C1 segment of cervical spinal cord (tissue), 14 donors: ENCODE data around the gene NFYC.

Experiments
- DNase-seq, 14 donors: peaks; one replicate each; lab custom pipeline; 2025; lab: John Stamatoyannopoulos, UW

The NFYC gene

DNA sequence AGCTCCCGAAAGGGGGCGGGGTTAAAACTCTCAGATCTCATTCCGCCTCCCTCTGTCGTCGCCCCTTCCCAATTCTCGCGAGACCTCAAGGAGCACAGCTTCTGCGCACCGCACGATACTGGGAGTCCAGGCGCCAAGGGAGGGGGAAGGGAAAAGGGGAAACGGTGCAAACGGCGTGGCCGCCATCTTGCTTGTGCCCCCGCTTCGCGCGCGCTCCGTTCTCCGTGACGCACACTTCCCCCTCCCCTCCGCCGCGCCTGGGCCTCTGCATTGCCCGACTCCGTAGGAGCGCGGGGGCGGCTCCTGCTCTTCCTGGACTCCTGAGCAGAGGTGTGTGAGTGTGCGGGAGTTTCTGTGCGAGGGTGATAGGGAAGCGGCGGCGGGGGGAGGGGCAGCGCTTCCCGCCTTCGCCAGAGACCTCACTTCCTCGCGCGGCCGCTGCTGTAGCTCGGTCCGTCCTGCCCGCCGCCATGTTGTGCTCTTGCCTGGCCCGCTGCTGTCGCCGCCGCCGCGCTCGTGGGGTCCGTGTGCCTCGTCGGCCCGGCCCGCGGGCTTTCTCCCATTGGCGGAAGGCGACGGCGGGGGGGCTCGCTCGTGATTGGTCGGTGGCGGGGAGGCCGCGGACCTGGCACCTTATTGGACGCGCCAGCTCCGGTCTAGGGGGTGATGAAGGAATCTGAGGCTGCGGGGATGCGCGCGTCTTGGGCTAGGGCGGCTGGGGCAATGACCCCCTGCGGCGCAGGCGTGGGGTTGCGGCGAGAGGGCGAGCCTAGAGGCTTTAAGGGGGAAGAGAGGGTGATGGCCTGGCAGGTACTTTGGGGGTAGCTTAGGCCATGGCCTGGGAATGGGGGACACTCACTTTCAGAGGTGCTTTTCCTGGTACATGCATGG lies at the start of gene NFYC:
NFYC (plus strand) TSS at position 167 of the 891 bp plus-strand sequence. CDS start 47,140 bp downstream, outside the sequence.
- DNase-seq = peak; percentile 52 to 92 (median 91)

DNA sequence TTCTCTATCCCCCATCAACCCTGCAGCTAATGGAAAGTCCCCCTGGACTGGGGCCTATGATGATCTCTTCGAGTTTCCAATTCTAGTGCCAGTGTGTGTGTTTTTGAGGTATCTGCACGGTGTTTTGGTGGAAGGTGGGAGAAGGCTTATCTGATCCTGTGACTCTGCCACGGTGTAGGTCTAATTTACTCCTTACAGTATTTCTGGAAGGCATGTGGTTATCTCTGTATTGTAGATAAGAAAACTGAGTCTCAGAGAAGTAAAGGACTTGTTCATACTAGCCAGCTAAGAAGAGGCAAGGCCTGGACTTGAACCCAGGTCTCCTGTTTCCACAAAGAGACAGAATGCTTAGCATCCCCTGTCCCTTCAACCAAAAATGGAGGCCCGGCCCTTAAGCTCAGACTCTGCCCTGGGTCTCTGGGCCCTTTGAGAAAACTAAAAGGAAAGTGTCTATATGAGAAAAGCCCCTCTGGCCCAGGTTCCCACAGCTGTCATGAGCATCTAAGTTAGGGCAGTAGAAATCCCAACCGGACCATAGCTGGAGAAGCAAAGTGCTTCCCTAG lies 46.3 kb upstream of the NFYC start:
- DNase-seq = no peak

DNA sequence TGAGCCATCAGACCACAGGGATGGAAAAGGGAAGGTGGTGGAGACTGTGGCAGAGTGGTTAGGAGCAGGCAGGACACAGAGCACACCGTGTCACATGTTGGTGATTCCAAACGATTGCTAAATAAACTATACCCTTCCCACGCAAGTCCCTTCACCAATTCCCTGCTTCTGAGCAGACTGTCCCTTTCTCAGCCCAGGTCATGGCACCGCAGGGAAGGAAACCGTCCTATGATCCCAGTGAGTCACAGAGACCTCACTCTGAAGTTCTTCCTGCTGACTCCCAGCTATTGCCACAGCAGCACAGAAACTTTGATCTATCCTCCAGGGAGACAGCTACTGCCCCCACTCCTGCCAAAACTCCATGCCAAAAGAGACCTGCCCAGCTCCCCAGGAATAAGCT lies 45.2 kb upstream of the NFYC start:
- no peak for DNase-seq

DNA sequence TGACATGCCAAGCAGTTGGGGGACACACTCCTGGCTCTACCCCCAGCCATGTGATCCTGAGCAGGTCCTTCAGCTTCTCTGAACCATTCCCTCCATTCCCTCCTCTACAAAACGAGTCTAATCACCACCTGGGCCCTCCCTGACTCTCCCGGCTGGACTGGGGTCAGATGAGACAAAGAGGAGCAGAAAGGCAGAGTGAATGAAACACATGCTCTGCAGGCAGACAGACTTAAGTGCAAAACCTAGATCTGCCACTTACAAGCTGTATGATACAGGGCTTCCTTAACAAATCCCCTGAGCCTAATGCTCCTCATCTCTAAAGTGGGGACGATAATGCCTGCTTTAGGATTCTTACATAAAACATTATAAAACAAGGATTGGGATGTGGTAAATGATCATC lies 43.3 kb upstream of the NFYC start:
- no peak for DNase-seq

DNA sequence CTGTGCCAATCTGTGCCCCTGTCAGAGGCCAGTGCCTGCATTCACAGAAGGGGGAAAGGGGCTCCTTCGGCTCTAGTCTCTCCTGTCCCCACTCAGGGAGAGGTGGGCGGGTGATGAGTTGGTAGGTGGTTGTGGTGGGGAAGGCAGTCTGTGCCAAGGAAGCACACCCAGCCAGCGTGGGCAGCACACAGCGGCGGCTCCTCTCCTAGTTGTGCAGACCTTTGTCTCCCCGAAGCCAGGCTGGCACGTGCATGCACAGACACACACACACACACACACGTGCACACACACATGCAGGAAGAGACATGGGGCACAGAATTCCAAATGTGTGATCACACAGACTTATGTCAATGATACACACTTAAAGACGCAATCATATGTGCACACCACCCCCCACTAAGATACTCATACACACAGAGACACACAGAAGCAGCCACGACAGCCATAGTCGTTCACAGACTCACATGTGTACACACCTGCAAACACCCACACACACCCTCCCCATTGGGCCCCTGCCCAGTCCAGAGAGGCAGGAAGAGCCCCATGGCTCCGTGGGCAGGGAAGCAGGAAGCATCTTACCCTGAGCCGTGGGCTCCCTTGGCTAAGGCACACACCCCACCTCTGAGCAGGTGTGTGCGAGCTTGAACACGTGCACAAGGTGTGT lies 42.4 kb upstream of the NFYC start:
- no peak for DNase-seq

DNA sequence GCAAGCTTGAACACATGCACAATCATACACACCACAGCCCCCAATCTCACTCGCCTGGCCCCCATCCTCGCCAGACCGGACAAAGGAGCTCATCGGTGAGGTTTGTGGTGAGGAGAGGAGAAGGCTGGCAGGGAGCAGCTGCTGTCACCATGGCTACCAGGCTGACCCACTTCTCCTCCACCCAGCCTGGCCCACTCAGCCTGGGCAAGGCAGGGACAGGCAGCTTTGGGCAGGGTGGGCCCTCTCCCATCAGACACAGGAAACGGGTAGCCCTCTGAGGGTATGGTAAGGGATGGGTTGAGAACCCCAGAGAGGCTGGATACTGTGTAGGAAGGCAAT lies 41.9 kb upstream of the NFYC start:
- DNase-seq = peak in 1 of 14 donors; percentile 71

DNA sequence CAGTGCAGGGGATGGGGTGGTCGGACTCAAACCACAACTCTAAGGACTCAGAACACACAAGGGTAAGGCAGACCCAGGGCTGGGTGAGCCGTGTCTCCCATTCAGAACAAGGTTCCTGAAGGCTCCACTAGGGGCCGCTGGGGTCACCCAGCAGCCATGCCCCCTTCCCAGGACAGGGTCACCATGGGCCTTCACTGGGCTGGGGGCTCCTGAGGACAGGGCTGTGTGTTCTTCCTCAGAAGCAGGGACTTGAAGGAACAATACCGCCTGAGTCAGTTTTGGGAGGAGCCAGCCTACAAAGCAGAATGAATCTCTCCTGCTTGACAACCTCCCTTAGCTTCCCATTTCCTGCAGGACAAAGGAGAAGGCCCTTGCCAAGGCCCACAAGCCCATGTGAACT lies 41.4 kb upstream of the NFYC start:
- no peak for DNase-seq

DNA sequence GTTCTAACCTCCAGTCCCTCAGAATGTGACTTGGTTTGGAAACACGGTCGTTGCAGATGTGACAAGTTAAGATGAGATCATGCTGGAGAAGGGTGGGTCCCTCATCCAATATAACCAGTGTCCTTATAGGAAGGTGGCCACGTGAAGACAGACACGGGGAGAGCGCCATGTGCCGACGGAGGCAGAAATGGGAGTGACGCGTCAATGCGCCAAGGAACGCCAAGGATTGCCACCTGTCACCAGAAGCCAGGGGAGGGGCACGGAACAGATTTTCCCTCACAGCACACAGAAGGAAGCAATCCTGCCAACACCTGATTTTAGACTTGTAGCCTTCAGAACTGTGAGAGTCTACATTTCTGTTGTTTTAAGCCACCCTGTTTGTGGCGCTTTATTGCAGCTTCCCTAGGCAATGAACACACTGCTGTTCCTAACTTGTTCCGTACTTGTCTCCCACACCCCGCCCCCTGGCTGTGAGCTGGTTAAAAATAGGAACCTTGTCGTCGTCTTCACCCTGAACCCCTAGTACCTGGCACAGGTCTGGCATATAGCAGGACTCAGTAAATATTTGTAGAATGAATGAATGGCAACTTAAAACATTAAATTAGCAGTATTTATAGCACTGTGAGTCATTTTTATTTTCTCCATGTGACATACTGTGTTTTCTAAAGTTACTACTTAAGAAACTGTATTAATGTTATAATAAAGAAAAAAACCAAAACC lies 40.2 kb upstream of the NFYC start:
- DNase-seq = peak in 1 of 14 donors; percentile 92

DNA sequence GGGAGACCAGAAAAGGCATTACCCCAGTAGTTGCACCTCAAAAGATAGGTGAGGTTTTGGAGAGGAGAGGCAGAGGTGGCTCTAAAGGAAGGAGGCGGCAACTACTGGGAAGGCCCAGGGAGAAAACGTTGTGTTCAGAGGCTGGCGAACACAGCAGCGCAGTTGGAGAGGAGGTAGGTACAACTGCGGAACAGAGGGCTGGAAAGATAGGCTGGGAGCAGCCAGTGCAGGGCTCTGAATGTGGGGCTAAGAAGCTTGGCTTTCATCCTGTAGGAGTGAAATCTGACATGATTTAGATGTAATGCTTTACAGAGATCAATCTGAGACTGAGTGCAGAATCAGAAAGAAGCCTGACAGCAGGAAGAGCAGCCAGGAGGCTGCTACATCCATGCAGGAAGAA lies 39.0 kb upstream of the NFYC start:
- peak in 1 of 14 donors; percentile 34 for DNase-seq

DNA sequence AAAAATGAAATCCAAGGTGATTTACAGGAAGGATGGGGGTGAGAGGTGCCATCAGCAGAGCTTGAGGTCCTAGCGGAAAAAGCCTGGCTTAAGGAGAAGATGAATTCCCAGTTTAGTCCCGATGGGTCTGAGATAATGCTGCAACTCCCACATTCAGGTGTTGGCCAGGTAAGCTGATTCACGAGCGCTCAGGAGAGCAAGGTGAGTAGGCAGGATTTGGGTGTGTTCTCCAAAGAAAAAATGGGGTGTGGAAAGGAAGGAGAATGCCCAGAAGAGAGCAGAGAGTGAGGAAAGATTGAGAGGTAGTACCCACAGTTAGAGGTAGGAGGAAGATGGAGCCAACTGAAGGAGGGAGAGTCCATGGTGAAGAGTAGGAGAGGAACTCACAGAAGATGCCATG lies 38.5 kb upstream of the NFYC start:
- DNase-seq = no peak

DNA sequence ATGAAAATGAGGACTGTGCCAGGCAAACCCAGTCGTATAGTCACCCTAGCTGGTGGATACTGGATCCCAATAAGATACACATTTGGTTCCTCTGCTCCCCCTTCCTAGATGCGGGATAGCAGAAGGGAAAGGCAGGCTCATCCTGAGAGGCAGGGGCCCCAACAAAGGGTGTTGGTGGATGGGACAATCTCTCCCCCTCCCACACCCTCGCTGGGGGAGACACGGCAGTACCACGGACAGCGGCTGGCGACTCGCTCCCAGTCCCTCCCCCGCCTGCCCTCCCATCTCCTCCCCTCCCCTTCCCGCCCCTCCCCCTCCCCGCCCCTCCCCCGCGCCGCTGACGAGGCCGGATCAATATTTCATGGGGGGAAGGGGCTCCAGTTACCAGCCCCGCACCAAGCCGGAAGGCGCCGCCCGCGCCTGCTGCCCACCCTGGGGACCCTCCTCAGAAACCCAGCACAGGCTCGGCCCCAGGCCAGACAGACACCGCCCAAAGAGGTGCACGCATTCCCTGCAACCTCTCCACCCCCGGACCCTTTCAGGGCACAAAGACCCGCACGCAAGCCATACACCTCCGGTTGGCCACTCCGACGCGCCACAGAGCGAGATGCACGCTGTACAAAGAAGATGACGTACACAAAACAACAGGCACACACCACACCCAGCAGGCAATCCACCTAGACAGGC lies 37.5 kb upstream of the NFYC start:
- peak in 1 of 14 donors; percentile 25 for DNase-seq

DNA sequence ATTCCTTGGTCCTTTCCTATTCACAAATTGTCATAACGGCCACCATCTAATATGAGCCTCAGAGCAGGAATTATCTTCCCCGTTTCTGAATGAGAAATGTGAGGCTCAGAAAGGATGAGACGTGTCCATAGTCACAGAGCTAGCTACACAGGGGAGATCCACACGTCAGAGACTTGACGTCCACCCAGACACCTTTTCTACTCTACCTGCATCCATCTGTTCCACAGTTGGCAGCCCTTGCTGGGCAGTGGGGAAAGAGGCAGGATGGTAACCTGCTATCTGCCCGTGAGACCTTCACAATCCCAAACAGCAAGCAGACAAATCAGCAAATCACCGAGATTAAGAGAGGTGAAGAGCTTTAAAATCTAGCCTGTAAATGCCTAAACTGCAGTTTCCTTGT lies 34.5 kb upstream of the NFYC start:
- DNase-seq = peak in 1 of 14 donors; percentile 73

DNA sequence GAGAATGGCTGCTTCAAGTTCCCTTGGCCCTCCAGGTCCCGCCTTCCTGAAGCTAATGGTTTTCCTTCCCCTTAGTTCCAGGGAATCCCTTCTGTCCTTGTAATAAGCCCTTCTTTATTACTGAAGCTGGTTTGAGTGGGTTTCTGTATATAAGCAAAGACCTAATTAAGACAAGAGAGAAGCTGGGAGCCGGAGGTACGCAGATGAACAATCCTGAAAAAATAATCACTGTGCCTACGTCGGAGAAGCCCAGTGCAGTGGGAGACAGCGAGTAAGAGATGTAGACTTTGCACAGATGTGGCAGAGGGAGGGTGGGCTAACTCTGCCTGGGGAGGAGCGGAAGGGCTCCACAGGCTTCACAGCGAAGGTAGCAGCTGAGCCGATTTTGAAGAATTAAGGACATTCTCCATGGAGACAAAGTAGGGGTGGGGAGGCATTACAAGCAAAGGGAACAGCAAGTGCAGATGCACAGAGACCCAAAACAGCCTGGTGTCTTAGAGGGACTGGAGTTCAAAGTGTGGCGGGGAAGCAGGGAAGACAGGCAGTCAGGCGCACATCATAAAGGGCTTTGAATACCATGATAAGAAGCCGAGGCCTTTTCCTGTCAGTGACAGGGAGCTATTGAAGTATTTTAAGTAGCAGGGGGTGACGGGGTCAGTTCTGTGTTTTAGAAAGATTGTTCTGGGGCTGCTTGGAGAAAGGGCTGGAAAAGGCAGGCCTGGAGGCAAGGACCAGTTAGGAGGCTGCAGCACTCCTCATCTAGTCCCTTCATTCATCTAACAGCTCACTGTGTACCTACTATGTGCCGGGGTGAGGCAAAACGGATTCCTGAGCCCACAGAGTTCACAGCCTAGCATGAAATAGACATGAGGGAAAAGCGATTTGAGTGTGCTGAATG lies 32.5 kb upstream of the NFYC start:
- no peak for DNase-seq

DNA sequence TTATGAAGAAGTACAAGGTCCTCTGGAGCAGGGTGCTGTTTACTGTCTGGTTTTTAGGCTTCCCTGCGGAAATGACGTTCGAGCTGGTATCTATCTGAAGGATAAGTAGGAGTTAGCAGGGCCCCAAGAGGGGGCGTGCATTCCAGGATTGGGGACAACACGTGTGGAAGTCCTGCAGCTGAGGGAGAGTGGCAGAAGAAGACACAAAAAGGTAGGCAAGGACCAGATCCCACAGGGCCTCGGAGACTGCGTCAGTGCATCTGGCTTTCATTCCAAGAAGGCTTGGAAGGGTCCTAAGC lies 31.9 kb upstream of the NFYC start:
- no peak for DNase-seq

DNA sequence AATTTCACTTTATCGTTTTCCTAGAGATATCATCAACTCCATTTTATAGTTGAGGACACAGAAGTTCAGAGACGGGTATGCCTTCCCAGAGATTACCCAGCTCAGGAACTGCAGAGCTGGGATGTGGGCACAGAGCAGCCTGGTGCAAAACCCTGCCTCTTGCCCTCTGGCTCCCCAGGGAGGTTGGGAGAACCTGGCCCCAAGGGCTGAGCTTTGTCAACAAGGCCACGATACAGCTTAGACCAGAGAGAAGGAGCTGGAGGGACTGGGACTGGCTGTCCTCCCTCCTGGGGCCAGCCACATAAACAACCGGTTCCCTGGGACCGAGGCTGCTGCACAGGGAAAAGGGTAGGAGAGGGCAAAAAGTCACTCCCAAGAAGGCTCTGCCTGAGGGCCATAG lies 29.8 kb upstream of the NFYC start:
- no peak for DNase-seq

DNA sequence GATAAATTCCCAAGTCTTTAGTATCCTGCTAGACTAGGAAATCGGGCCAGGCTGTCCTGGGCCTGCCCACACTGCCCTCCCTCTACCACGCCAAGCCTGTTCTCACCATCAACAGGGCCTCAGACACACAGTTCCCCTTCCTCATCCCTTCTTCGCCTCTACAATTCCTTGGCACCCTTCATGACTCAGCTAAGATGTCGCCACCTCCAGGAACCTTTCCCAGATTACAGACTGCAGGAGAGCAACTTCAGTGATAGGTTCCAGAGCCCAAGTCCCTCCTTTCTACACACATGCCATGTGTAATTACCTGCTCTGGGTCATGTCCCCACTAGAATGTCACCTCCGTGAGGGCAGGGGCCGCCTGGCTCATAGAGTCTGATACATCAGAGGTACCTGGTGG lies 29.4 kb upstream of the NFYC start:
- DNase-seq = no peak

DNA sequence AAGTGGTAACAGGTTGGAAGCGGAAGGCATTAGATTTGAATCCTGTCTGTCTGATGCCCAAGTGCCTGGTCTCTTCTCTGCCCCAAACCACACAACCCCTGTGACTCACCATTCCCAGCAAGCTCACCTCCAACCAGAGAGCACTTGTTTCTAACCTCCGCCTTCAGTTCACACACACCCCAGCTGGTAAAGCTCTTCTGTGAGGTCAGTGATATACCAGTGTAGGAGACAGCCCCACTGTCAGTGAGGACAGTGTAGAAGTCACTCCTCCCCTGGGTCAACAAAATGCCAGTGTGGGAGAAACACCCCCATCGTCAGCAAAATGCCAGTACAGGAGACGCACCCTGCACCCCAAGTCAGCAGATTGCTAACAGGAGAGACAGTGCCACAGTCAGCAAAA lies 28.6 kb upstream of the NFYC start:
- peak in 1 of 14 donors; percentile 17 for DNase-seq

DNA sequence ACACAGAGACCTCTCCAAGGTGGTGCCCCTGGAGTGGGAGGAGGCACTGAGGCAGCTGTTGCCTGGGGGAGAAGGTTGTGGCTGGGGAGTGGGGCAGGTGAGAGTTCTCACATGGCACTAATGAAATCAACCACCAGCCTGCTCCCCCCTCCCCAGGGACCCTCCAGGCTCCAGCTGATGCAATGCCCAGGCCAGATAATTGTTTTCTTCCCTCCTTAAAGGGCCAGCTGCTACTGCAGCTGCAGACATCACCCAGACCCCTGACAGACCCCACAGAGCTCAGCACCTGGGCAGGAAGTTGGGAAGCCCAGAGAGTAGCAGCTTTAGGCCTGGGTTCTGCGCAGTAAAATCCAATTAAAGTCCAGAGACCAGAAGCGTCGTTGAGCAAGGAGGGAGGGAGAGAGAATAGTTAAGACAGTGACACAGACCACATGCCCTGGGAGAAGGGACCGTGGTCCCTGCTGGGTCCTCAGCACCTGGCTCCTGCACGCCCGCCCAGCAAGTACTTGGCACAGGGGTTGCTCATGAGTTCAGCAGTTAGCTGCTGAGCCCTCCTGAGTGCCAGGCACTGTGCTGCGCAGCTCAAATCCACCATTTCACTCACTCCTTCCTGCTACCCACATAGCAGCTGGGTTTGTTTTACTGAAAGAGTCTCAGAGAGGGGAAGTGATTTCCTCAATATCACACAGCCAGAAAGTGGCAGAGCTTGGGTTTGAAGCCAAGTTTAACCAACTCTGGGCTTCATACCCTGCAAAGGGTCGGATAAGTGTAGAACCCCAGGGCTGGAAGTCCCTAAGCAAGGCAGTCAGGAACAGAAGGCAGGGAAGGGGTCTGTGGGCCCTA lies 28.0 kb upstream of the NFYC start:
- DNase-seq = no peak

DNA sequence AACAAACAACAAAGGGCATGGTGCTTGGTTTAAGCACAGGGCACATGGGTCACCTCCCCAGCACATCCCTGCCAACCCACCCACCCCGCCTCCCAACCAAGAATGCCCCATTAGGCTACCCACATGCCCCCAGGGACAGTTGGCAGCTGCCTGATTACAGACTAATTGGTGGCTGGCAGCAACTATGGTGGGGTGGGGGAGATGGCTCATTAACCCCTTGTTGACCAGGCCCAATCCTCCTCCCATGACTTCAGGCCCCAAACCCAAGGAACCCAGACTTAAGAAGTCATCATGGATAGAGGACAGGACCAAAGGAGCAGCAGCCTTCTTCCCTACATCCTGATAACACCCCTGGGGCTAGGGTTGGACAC lies 27.4 kb upstream of the NFYC start:
- DNase-seq = no peak

DNA sequence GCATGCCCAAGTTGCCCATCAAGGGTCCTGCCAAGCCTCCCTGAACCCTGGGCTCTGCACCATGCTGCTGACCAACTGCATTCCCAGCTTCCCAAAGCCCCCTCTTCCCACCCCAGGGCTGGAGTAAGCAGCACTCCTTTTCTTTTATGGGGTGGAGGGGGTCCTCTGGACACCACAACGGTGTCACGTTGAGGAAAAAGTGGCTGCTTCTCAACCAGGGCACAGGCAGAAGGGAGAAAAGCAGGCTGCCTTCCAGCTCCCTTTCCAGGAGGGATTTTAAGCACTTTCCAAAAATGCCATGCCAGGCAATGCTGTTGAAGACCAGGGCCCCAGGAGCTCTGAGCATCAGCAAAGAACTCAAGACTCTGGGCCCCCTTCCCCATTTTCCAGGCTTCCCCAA lies 26.7 kb upstream of the NFYC start:
- peak in 1 of 14 donors; percentile 33 for DNase-seq
